HEK293T (cell line): ENCODE data around the gene UBE2O.
"Not testable (repeated sequence)": the region's sequence is repeated elsewhere in the genome, so short reads cannot be mapped to it uniquely, and the experiment has no call there.

Experiments used
- CTCF ChIA-PET: fragments of 350-600 bp; formaldehyde crosslinking; extraction: SDS; loops from one replicate; lab custom pipeline; 2021; ENCODE audit warnings: antibody characterized with exemption, inconsistent platforms; lab: Yijun Ruan, JAX
- POLR2A ChIA-PET: fragments of 350-600 bp; formaldehyde crosslinking; extraction: SDS; loops from one replicate; lab custom pipeline; 2020; ENCODE audit warnings: antibody characterized with exemption, inconsistent platforms; lab: Yijun Ruan, JAX
- DNase-seq: peaks from one replicate; pipeline ENCODE4 v3.0.0; 2012; ENCODE audit warnings: mixed read lengths; ENCODE audit errors: extremely low spot score
- ARNT ChIP-seq: fragments of 450-650 bp; IDR thresholded peaks from 2 replicates; pipeline ENCODE4 v1.6.1; 2017; ENCODE audit warnings: mild to moderate bottlenecking
- BHLHE40 ChIP-seq: fragments of 450-650 bp; IDR thresholded peaks from 2 replicates; pipeline ENCODE4 v1.6.1; 2016; ENCODE audit warnings: mild to moderate bottlenecking, moderate library complexity, borderline replicate concordance
- CTBP1 ChIP-seq: fragments of 450-650 bp; IDR thresholded peaks from 2 replicates; pipeline ENCODE4 v1.6.1; 2016; ENCODE audit warnings: borderline replicate concordance
- ELF4 ChIP-seq: fragments of 450-650 bp; IDR thresholded peaks from 2 replicates; pipeline ENCODE4 v1.6.1; 2017; ENCODE audit warnings: antibody characterized with exemption
- FOXA1 ChIP-seq: fragments of 450-650 bp; IDR thresholded peaks from 2 replicates; pipeline ENCODE4 v1.6.1; 2016; ENCODE audit warnings: mild to moderate bottlenecking
- FOXK2 ChIP-seq: fragments of 450-650 bp; IDR thresholded peaks from 2 replicates; pipeline ENCODE4 v1.6.1; 2016; ENCODE audit warnings: mild to moderate bottlenecking
- FOXM1 ChIP-seq: fragments of 450-650 bp; IDR thresholded peaks from 2 replicates; pipeline ENCODE4 v1.6.1; 2017; ENCODE audit warnings: mild to moderate bottlenecking, borderline replicate concordance
- HDGF ChIP-seq: fragments of 450-650 bp; IDR thresholded peaks from 2 replicates; pipeline ENCODE4 v1.6.1; 2017; ENCODE audit warnings: antibody characterized with exemption, borderline replicate concordance
- L3MBTL2 ChIP-seq: fragments of 450-650 bp; conservative IDR thresholded peaks from 2 replicates; pipeline ENCODE4 v1.6.1; 2016; ENCODE audit warnings: mild to moderate bottlenecking
- LEF1 ChIP-seq: fragments of 450-650 bp; IDR thresholded peaks from 2 replicates; pipeline ENCODE4 v1.6.1; 2017; ENCODE audit warnings: mild to moderate bottlenecking, borderline replicate concordance
- NFRKB ChIP-seq: fragments of 450-650 bp; IDR thresholded peaks from 2 replicates; pipeline ENCODE4 v1.6.1; 2016; ENCODE audit warnings: mild to moderate bottlenecking, moderate library complexity
- PKNOX1 ChIP-seq: fragments of 450-650 bp; IDR thresholded peaks from 2 replicates; pipeline ENCODE4 v1.6.1; 2016
- SP1 ChIP-seq: fragments of 450-650 bp; IDR thresholded peaks from 2 replicates; pipeline ENCODE4 v1.6.1; 2017
- SUZ12 ChIP-seq: fragments of 450-650 bp; IDR thresholded peaks from 2 replicates; pipeline ENCODE4 v1.6.1; 2016; ENCODE audit warnings: mild to moderate bottlenecking
- TARDBP ChIP-seq: fragments of 450-650 bp; IDR thresholded peaks from 2 replicates; pipeline ENCODE4 v1.6.1; 2016
- ZNF384 ChIP-seq: fragments of 450-650 bp; IDR thresholded peaks from 2 replicates; pipeline ENCODE4 v1.6.1; 2016

Gene UBE2O

GRCh38 chr17:76367642-76368041, 85.3 kb downstream of the UBE2O start:
- POLR2A ChIA-PET, result interaction anchor here (0.8 kb wide), 1 partner anchor 14 kb away, joined by 3 read pairs; the partner anchor contains the start of gene PRPSAP1
- TF ChIP-seq PKNOX1, result peak; percentile 49; the same call in 1 of the 2 replicates
- no peak for TF ChIP-seq HDGF
- TF ChIP-seq ZNF384, result no peak
- TF ChIP-seq L3MBTL2, result 0 out of 2 replicates have a peak, but pooled peaks have one; percentile 25
- TF ChIP-seq FOXA1, result no peak
- TF ChIP-seq SUZ12, result no peak
- CTCF ChIA-PET, result no interaction called here
- peak; percentile 6 for DNase-seq

DNA sequence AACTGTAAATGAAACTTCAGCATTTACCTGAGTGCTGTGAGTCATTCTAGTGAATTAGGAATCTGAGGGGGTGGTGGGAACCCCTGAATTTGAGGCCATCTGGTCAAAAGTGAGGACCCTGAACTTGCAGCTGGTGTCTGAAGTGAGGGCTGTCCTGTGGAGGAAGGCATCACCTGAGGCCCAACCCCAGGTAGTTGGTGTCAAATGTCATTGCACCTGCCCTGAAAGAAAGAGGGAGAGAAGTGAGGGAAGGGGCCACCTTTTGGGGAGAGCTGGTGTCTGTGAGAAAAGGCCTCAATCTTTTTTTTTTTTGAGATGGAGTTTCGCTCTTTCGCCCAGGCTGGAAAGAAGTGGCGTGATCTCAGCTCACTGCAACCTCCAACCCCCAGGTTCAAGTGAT, 86.7 kb downstream of the UBE2O start:
- CTCF ChIA-PET, result interaction anchor here (1.1 to 3.9 kb wide), 6 partner anchors 10 to 65 kb away, joined by 3 to 16 read pairs (median 3); no protein-coding TSS in a partner anchor
- TF ChIP-seq HDGF, result no peak
- no peak for TF ChIP-seq CTBP1
- no peak for TF ChIP-seq SUZ12
- no peak for TF ChIP-seq SP1
- TF ChIP-seq FOXK2, result no peak
- TF ChIP-seq PKNOX1, result no peak
- TF ChIP-seq NFRKB, result no peak
- TF ChIP-seq TARDBP, result no peak
- no peak for TF ChIP-seq BHLHE40
- TF ChIP-seq LEF1, result no peak
- POLR2A ChIA-PET, result interaction anchor here (1.6 to 6.1 kb wide), 2 partner anchors 11 to 13 kb away, joined by 4 to 44 read pairs; partner anchors contain the start of gene PRPSAP1
- DNase-seq, result no peak

- POLR2A ChIA-PET, result interaction anchor here (1.6 to 6.1 kb wide), 2 partner anchors 10 to 12 kb away, joined by 4 to 44 read pairs; partner anchors contain the start of gene PRPSAP1
Measured at GRCh38 chr17:76365256-76365903, 87.6 kb downstream of the UBE2O start.

DNA sequence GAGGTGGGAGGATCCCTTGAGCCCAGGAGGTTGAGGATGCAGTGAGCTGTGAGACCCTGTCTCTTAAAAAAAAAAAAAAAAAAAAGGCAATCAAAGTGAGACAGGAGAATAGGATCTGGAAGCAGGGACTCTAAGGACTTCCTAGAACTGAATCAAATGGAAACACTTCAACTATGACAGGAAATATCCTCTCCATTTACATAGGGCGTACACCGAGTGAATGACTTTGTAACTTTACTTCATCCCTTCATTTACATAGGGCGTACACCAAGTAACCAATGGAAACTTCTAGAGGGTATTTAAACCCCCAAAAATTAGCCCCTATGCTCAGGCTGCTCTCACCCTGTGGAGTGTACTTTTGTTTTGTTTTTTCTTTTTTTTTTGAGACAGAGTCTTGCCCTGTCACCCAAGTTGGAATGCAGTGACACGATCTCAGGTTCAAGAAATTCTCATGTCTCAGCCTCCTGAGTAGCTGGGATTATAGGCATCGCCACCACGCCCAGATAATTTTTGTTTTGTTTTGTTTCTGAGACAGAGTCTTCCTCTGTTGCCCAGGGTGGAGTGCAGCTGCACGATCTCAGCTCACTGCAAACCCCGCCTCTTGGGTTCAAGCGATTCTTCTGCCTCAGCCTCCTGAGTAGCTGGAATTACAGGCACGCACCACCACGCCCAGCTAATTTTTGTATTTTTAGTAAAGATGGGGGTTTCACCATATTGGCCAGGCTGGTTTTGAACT, 89.7 kb downstream of the UBE2O start:
- TF ChIP-seq L3MBTL2, result no peak
- 0 out of 2 replicates have a peak, but pooled peaks have one; percentile 29 for TF ChIP-seq ZNF384
- no peak for DNase-seq
- POLR2A ChIA-PET, result interaction anchor here (6.1 kb wide), 1 partner anchor 10 kb away, joined by 44 read pairs; the partner anchor contains the start of gene PRPSAP1
- CTCF ChIA-PET, result interaction anchor here (1.5 to 3.9 kb wide), 3 partner anchors 12 to 35 kb away, joined by 4 to 16 read pairs (median 5); no protein-coding TSS in a partner anchor

More at GRCh38 chr17:76365256-76365903, 87.6 kb downstream of the UBE2O start:
- TF ChIP-seq ZNF384 (peak; percentile 72; the same call in 1 of the 2 replicates), SP1 (no peak)
- no peak for DNase-seq
- CTCF ChIA-PET, result interaction anchor here (0.5 to 3.9 kb wide), 12 partner anchors 11 to 1215 kb away, joined by 3 to 16 read pairs (median 3); partner anchors contain the start of gene PRPSAP1

GRCh38 chr17:76360461-76360860, 92.5 kb downstream of the UBE2O start:
- no peak for DNase-seq
- ChIA-PET POLR2A (no interaction called here), CTCF (interaction anchor here (1.0 kb wide), 1 partner anchor 10 kb away, joined by 3 read pairs; no protein-coding TSS in a partner anchor)
- TF ChIP-seq FOXA1 (no peak), ELF4 (no peak), TARDBP (no peak), LEF1 (no peak), FOXM1 (no peak), NFRKB (no peak), SUZ12 (no peak), ARNT (no peak)

DNA sequence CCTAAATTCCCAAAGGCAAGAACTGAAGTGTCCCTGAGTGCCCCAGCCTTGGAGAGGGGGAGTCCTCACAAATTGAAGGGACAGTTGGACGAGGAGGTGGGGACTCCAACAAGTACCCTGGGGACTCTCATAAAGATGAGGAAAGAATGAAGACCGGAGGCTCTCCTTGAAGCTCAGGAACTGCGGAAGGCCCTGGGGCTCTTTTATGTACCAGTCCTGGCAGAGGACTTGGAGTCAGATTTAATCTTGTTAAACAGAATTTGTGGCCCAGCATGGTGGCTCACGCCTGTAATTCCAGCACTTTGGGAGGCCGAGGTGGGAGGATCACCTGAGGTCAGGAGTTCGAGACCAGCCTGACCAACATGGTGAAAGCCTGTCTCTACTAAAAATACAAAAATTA, 93.2 kb downstream of the UBE2O start:
- POLR2A ChIA-PET, CTCF ChIA-PET, DNase-seq: not testable (repeated sequence)

GRCh38 chr17:76359375-76359774, 93.6 kb downstream of the UBE2O start:
- no peak for DNase-seq
- ChIA-PET CTCF (no interaction called here), POLR2A (no interaction called here)
- TF ChIP-seq CTBP1 (no peak), SUZ12 (no peak), TARDBP (no peak), ELF4 (no peak), SP1 (no peak), ARNT (no peak), FOXM1 (no peak), NFRKB (no peak), ZNF384 (no peak), BHLHE40 (no peak)
